Fibroblast of lung (primary cell): ENCODE results near the gene PACSIN1. TPM values are rescaled to one million over a fixed set of nuclear protein-coding genes. Genes with fewer than 3 reads are reported as not detected.

Experiments used
- DNase-seq, 2 donors: peaks; one replicate each; pipeline versions ENCODE4 v3.0.0 to v3.0.0-alpha.2; 2010; ENCODE audit warnings: low read depth in 2 of 2
- H2AFZ ChIP-seq: 2 replicates; pipeline ENCODE4 v1.5.1; 2012; ENCODE audit warnings: low read length, control low read depth, inconsistent platforms
- H3K27ac ChIP-seq: 2 replicates; pipeline ENCODE4 v1.5.1; 2011; ENCODE audit warnings: low read length, control low read depth; ENCODE audit not compliant: insufficient read depth
- H3K27me3 ChIP-seq: 2 replicates; pipeline ENCODE4 v1.5.1; 2011; ENCODE audit warnings: mild to moderate bottlenecking, low read length; ENCODE audit not compliant: control insufficient read depth, insufficient read depth
- H3K36me3 ChIP-seq: 2 replicates; pipeline ENCODE4 v1.5.1; 2011; ENCODE audit warnings: low read length; ENCODE audit not compliant: control insufficient read depth, insufficient read depth
- H3K4me1 ChIP-seq: 2 replicates; pipeline ENCODE4 v1.5.1; 2011; ENCODE audit warnings: low read length; ENCODE audit not compliant: control insufficient read depth, insufficient read depth; ENCODE audit errors: extremely low read depth
- H3K4me2 ChIP-seq: 2 replicates; pipeline ENCODE4 v1.5.1; 2011; ENCODE audit warnings: low read length, control low read depth; ENCODE audit not compliant: insufficient read depth; ENCODE audit errors: extremely low read depth
- H3K4me3 ChIP-seq, 4 experiments: fragments of 200-600 bp in 1 of 4; sonication (generic) in 1 of 4; replicated peaks in 1 of 4; 2 replicates each; pipeline ENCODE4 v1.5.1; 2011 to 2016; ENCODE audit warnings: low read length in 4 of 4, low read depth in 3 of 4, mild to moderate bottlenecking in 3 of 4, control low read depth in 2 of 4, inconsistent platforms in 1 of 4, mixed read lengths in 1 of 4; ENCODE audit not compliant: insufficient read depth in 1 of 4; ENCODE audit errors: control extremely low read depth in 1 of 4
- H3K79me2 ChIP-seq: 2 replicates; pipeline ENCODE4 v1.5.1; 2012; ENCODE audit warnings: mild to moderate bottlenecking, low read length, inconsistent platforms; ENCODE audit not compliant: control insufficient read depth, insufficient read depth
- H3K9ac ChIP-seq: 2 replicates; pipeline ENCODE4 v1.5.1; 2011; ENCODE audit warnings: mild to moderate bottlenecking, low read length, control low read depth; ENCODE audit not compliant: insufficient read depth
- H3K9me3 ChIP-seq: 2 replicates; pipeline ENCODE4 v1.5.1; 2012; ENCODE audit warnings: low read depth, low read length; ENCODE audit not compliant: control insufficient read depth, insufficient read depth
- H4K20me1 ChIP-seq: 2 replicates; pipeline ENCODE4 v1.5.1; 2011; ENCODE audit warnings: low read length; ENCODE audit not compliant: control insufficient read depth, insufficient read depth; ENCODE audit errors: extremely low read depth
- EZH2 ChIP-seq: IDR thresholded peaks from 2 replicates; pipeline ENCODE4 v1.5.1; 2012; ENCODE audit warnings: low read length, control low read depth, mild to moderate bottlenecking; ENCODE audit errors: missing control alignments
- polyA plus RNA-seq, 2 donors: library from polyadenylated mRNA; depleted of rRNA in 1 of 2; stranded (reverse) in 1 of 2; unstranded in 1 of 2; fragments of >200 nt; gene quantifications; 2 replicates each; pipeline ENCODE4 v1.2.1, GENCODE V29; 2011 to 2012; ENCODE audit warnings: missing spikeins in 1 of 2
- total RNA-seq: library from RNA; depleted of rRNA; stranded (reverse); fragments of >200 nt; gene quantifications from 2 replicates; pipeline ENCODE4 v1.2.1, GENCODE V29; 2014
- TF ChIP-seq, protein P1 (sequence below), 2 donors: IDR thresholded peaks in 1 of 2; conservative IDR thresholded peaks in 1 of 2; 1 replicate in 1 of 2; 2 replicates in 1 of 2; pipeline ENCODE4 v1.5.1; 2011 to 2012; ENCODE audit warnings: low read length in 2 of 2, control low read depth in 1 of 2, inconsistent platforms in 1 of 2, low read depth in 1 of 2, mild to moderate bottlenecking in 1 of 2

Gene PACSIN1
- total and polyA plus RNA-seq, 2 donors (not counting 1 experiment from before 2014, with no cell fraction given) = under 0.01 TPM; not detected in 1

DNA sequence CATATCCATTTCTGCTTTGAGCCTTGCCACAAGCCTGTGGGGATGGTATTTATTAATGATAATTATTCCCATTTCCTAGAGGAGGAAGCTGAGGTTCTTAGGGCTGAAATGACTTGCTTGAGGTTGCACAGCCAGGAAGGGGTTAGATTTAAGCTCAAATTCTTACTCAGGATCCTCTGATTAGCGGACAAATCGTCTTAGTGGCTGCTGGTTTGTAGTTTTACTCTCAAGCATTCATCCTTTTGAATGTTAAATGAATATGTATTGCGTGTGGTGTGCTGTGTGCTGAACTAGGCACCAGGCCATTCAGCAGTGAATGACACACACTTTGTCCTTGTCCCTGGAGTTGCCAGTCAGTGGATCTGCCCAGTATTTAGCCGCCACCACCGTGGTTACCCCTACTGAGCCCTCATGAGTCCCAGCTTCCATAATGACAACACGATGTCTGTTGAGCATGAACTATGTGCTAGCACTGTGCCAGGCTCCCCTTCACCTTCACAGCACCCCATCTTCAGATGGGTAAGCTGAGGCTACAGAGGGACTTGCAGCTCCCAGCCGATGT, 10.0 kb downstream of the PACSIN1 start:
- no peaks in the 10 kb centered on the region for H3K27me3 ChIP-seq
- H4K20me1 ChIP-seq = no peaks in the 10 kb centered on the region
- TF ChIP-seq, protein P1, sequence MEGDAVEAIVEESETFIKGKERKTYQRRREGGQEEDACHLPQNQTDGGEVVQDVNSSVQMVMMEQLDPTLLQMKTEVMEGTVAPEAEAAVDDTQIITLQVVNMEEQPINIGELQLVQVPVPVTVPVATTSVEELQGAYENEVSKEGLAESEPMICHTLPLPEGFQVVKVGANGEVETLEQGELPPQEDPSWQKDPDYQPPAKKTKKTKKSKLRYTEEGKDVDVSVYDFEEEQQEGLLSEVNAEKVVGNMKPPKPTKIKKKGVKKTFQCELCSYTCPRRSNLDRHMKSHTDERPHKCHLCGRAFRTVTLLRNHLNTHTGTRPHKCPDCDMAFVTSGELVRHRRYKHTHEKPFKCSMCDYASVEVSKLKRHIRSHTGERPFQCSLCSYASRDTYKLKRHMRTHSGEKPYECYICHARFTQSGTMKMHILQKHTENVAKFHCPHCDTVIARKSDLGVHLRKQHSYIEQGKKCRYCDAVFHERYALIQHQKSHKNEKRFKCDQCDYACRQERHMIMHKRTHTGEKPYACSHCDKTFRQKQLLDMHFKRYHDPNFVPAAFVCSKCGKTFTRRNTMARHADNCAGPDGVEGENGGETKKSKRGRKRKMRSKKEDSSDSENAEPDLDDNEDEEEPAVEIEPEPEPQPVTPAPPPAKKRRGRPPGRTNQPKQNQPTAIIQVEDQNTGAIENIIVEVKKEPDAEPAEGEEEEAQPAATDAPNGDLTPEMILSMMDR (conservative IDR thresholded peaks at IDR 0.05 in 1 of 2, IDR thresholded peaks at IDR 0.05 in 1 of 2; ENCODE audit: low read depth in 1 of 2, low read length in 2 of 2) = no peak
- H3K4me2 ChIP-seq = no peak overlapping the region
- H3K27ac ChIP-seq = no peak overlapping the region
- no peak for DNase-seq
- no peak overlapping the region for H3K4me3 ChIP-seq
- H3K9ac ChIP-seq = no peak overlapping the region
- H3K9me3 ChIP-seq = no peaks in the 10 kb centered on the region
- H2AFZ ChIP-seq = no peak overlapping the region
- no peaks in the 10 kb centered on the region for H3K36me3 ChIP-seq
- no peaks in the 10 kb centered on the region for H3K79me2 ChIP-seq
- no peaks in the 10 kb centered on the region for H3K4me1 ChIP-seq

DNA sequence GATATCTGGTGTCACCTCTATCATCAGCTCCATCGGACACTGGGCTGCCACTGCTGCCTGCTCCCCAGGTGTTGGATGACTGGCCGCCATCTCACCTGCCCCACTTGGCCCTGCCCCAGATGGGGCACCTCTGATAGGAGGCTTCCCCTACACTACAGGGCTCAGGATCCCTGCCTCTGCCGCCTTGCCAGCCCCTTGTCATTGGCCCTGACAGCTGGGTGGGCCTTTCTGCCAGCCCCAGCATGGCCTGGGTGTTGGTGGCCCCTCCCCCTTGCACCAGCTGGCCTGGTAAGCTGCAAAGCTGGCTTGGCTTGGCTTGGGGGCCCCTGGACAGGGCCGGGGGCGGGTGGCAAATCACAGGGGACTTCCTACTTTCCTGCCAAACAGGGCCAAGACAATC, 10.6 kb downstream of the PACSIN1 start:
- H3K4me2 ChIP-seq = no peak overlapping the region
- no peak overlapping the region for H3K27ac ChIP-seq
- no peaks in the 10 kb centered on the region for H3K79me2 ChIP-seq
- H2AFZ ChIP-seq = no peak overlapping the region
- TF ChIP-seq, protein P1 (conservative IDR thresholded peaks at IDR 0.05 in 1 of 2, IDR thresholded peaks at IDR 0.05 in 1 of 2; ENCODE audit: low read depth in 1 of 2, low read length in 2 of 2) = no peak
- no peak for DNase-seq
- H3K9ac ChIP-seq = no peak overlapping the region
- H3K9me3 ChIP-seq = no peaks in the 10 kb centered on the region
- no peaks in the 10 kb centered on the region for H3K27me3 ChIP-seq
- H3K4me3 ChIP-seq = no peak overlapping the region
- no peaks in the 10 kb centered on the region for H3K4me1 ChIP-seq
- H3K36me3 ChIP-seq = no peaks in the 10 kb centered on the region
- no peaks in the 10 kb centered on the region for H4K20me1 ChIP-seq

DNA sequence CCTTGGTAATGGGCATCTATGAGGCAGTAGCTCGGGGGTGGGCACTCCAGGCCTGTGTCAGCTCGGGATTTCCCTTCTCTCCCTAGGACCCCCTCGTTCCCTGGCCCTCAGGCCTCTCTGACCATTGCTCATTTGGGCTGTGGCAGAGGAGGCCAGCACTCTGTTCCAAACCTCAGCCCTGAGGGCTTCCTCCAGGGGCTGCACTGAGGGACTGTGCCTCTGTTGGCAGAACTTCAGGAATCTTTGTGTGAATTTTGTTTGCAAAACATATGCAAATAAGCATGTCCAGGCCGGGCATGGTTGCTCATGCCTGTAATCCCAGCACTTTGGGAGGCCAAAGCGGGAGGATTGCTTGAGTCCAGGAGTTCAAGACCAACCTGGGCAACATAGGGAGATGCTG, 11.0 kb downstream of the PACSIN1 start:
- Histone ChIP-seq H3K27ac (no peak overlapping the region), H3K4me2 (no peak overlapping the region), H3K36me3 (no peaks in the 10 kb centered on the region), H3K79me2 (no peaks in the 10 kb centered on the region), H3K4me1 (no peaks in the 10 kb centered on the region), H2AFZ (no peak overlapping the region), H3K4me3 (no peak overlapping the region), H3K9ac (no peak overlapping the region), H4K20me1 (no peaks in the 10 kb centered on the region), H3K27me3 (no peaks in the 10 kb centered on the region), H3K9me3 (no peaks in the 10 kb centered on the region)
- TF ChIP-seq, protein P1 (conservative IDR thresholded peaks at IDR 0.05 in 1 of 2, IDR thresholded peaks at IDR 0.05 in 1 of 2; ENCODE audit: low read depth in 1 of 2, low read length in 2 of 2) = no peak
- no peak for TF ChIP-seq EZH2
- no peak for DNase-seq
